Measurements from ENCODE around the gene CRLF1.
"Not testable (repeated sequence)": the region's sequence is repeated elsewhere in the genome, so short reads cannot be mapped to it uniquely, and the experiment has no call there.

CRLF1 gene

DNA sequence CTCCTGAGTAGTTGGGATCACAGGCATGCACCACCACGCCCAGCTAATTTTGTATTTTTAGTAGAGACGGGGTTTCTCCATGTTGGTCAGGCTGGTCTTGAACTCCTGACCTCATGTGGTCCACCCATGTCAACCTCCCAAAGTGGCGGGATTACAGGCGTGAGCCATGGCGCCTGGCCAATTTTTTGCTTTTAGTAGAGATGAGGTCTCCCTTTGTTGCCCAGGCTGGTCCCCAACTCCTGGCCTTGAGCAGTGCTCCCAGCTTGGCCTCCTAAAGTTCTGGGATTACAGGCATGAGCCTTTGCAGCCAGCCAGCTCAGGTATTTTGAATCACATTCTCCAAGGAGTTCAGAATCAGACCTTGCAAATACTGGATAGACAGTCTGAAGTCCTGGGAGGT is 13.9 kb downstream of the CRLF1 start:
- DNase-seq (ENCODE audit: low read depth, low spot score): not testable (repeated sequence)

DNA sequence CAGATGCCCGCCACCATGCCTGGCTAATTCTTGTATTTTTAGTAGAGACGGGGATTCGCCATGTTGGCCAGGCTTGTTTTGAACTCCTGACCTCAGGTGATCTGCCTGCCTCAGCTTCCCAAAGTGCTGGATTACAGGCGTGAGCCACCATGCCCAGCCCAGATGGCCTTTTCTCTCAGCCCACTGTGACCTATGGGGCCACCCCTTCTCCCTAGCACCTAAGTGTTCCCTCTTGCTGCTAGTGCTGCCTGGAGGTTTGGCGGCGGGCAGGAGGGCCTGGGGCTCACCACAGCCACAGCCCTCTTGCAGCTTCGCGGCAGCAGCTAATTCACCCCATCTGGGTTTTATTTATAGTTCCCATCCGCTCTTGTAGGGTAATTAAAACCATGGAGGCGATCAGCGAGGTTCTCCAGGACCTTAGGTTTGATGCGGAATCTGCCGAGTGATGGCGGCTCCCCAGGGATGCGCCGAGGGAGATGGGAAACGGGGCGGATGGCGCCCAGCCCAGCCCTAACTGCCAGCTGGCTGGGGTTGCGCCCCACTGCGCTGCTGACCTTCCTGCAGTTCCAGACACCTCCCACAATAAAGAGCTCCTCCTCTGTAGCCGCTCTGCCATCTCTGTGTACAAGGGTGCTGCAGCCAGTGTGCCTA is 14.7 kb downstream of the CRLF1 start:
- DNase-seq (ENCODE audit: low read depth, low spot score): no peak

DNA sequence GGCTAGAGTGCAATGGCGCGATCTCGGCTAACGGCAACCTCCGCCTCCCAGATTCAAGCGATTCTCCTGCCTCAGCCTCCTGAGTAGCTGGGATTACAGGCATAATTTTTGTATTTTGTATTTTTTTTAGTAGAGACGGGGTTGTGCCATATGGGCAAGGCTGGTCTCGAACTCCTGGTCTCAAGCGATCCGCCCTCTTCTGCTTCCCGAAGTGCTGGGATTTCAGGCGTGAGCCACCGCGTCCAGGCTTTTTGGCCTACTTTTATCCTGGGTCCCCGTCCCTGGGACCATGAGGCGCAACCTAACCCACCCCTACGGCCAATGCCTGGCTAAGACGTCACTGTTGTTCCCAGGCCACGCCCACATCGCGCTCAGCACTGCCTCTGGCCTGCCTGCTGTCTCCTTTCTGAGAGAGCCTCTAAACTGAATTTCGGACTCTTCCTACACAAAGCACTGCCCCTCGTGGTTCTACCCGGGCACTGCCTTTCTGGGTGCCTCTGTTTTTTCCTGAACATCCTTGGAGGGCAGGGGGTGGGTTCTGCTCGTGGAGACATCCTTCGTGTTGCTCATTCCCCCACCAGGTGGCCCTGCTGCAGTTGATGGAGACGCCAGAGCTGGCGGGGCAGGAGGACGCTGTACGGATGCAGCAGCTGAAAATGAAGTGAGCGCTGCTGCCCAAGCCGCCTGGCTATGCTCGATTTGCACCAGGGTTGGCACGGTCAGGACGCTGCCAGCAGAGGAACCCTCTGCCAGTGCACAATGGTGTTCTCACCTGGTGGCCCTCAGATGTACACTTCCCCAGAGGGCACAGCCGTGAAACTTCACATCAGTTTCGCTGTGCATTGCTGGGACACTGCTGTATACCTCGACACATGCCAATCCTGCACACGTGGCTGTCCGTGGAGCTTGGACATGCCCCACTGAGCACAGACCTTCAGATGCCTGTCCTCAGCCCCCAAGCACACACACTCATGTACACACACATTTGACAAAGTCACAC is 16.0 kb downstream of the CRLF1 start:
- DNase-seq (ENCODE audit: low read depth, low spot score): peak; percentile 99

DNA sequence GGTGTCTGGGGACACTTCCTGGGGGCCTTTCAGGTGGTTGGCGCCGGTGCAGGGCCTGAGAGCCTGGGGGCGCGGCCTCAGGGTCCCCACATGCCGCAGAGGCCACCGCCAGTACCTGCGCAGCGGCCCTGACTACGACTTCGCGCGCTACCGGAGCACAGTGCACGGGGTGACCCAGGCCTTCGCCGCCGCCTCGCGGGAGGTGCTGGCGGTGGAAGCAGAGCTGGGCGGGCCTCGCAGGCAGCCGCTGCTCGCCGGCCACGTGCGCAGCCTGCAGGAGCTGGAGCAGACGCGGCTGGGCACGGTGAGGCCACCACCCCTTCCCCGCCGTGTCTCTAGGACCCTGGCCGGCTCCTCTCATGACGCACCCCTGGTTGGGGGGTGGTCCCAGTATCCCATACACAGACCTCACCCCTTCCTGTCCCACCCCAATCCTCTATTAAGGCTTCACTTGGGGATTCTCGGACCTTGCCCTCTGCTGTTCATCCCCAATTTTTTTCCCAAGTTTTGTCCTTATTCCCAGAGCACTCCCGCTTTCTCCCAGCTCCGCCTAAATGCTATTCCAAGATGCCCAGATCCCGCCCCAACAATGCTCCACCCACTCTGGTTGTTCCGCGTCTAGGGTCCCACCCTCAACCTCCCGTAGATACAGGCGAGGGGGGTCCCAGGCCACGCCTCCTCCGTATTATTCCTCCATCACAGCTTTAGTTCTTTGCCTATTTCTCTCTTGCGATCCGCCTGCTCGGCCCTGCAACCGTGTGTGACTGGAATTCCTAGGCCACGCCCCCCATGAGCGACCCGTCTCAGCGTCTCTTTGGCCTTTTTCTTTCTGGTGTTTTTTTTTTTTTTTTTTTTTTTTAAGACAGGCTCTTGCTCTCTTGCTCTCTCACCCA is 17.0 kb downstream of the CRLF1 start:
- peak; percentile 92 for DNase-seq (ENCODE audit: low read depth, low spot score)

DNA sequence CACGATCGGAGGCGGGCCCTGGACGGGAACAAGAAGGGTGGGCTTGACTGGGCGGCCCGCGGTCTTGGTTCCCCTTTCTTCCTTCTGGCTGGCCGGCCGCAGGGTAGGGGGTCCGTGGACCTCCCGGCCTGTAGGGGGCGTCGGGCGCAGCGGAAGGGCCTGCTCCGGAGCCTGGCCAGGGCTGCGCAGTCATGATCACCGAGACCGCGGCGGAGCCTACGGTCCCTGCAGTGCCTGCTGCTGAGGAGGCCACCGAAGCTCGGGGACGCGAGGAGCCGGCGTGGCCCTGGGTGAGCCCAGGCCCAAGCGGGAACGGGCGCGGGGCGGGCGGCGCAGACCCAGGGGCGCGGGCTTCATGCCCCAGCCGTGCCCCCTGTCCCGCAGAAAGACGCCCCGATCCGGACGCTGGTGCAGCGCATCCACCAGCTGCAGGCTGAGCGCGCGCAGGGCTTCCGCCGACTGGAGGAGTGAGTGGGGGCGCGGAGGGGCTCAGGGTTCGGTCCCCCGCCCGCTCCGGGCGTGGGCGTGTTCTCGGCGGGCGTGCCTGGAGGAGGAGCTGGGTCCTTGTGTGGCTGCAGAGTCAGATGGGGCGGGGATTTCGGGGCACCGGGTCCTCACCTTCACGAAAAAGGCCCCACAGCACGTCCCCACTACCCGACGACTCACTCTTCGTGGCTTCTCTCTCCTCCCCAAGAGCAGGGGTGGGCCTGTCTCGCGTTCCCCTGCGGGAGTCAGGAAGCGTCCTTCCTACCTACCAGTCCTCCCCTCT is 17.8 kb downstream of the CRLF1 start, which contains the start of gene REX1BD:
Gene REX1BD (plus strand): TSS at position 188 of the 769 bp plus-strand sequence. CDS start 4 bp downstream, at position 192.
- peak; percentile 93 for DNase-seq (ENCODE audit: low read depth, low spot score)

DNA sequence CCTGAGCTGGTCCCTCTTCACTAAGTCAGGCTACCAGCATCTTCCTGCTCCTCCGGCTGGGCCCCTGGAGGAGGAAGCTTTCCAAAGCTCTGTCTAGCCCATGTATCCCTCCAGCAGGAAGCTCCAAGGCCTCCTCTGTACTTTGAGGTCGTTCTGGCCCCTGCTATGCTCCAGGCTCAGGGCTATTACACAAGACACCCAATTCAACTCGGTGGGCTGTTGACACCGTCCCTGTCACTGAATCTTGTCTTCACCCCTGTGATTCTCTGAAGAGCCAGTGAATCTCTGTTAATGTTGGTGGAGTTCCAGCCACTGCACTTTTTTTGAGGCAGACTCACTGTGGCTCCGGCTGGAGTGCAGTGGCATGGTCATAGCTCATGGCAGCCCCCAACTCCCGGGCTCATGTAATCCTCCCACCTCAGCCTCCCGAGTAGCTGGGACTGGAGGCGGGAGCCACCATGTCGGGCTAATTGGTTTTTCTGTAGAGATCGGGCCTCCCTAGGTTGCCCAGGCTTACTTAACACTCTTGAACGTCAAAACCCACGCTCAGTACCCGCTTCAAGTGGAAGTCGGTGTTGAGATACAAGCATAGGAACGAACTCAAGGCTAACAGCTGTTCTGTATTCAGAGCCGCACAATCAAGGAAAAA is 18.5 kb downstream of the CRLF1 start:
- DNase-seq (ENCODE audit: low read depth, low spot score): no peak

DNA sequence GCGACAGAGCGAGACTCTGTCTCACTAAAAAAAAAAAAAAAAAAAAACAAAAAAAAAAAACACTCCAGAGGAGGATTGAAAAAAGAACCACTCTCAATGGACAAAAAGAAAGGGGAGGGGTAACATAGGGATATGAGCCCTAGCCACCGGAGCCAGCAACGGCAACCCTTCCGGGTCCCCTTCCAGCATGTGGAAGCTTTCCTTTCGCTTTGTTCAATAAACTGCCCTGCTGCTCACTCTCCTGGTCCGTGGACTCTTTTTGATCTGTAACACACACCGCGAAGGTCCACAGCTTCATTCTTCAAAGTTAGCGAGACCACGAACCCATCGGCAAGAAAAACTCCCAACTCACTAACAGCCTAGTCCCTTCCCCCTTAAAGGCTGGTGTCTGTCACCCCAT is 19.0 kb downstream of the CRLF1 start:
- no peak for DNase-seq (ENCODE audit: low read depth, low spot score)

DNA sequence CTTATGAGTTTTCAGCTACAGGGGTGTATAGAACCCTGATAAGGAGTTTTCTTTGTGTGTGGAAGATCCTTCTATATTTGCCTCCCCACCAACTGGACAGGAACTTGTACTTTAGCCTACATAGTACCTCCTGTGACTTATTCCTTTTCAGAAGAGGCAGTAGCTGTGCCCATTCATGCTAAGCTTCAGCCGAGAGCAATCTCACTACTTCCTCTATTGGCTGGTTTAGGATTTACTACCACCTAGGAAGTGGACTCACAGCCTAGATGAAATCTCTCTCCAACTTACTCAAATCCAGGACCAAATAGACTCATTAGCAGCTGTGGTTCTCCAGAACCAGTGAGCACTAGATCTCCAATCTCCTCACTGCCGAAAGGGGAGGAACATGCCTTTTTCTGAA is 20.3 kb downstream of the CRLF1 start:
- no peak for DNase-seq (ENCODE audit: low read depth, low spot score)

DNA sequence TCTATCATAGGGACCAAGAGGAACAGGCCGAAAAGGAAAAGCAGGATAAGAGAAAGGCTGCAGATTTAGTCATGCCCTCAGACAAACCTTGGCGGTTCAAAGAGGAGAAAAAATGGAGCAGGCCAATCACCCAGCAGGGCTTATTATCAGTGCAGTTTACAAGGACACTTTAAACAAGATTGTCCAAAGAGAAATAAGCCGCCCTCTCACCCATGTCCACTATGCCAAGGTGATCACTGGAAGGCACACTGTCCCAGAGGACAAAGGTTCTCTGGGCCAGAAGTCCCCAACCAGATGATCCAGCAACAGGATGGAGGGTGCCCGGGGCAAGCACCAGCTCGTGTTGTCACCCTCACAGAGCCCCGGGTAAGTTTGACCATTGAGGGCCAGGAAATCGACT is 26.3 kb downstream of the CRLF1 start:
- no peak for DNase-seq (ENCODE audit: low read depth, low spot score)

DNA sequence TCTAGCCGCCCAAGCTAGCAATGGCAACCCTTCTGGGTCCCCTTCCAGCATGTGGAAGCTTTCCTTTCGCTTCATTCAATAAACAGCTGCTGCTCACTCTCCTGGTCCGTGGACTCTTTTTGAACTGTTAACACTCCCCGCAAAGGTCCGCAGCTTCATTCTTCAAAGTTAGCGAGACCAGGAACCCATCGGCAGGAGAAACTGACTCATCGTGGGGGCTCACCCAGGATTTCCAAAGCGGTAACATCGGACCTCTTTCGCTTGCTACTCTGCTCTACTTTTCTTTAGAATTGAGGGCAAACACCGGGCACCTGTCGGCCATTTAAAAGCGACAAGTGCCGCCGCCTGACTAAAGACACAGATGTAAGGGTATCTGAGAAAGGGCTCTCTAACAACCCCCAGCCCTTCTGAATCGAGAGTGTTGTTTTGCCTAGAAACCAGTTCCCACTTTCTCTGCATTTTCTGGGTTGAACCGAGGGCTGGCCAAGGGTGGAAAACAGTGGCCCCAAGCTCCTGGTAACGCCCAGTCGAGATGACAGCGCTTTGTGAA is 29.2 kb downstream of the CRLF1 start:
- DNase-seq (ENCODE audit: low read depth, low spot score): no peak

DNA sequence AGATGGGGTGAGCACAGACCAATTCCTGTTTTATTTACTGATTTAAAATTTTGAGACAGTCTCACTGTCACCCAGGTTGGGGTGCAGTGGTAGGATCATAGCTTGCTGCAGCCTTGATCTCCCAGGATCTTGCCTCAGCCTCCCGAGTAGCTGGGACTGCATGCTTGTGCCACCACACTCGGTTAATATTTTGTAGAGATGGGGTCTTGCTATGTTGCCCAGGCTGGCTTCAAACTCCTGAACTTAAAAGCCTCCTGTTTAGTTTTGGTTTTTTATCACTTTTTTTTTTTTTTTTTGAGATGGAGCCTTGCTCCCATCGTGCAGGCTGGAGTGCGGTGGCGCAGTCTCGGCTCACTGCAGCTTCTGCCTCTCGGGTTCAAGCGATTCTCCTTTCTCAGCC is 30.2 kb downstream of the CRLF1 start:
- no peak for DNase-seq (ENCODE audit: low read depth, low spot score)

DNA sequence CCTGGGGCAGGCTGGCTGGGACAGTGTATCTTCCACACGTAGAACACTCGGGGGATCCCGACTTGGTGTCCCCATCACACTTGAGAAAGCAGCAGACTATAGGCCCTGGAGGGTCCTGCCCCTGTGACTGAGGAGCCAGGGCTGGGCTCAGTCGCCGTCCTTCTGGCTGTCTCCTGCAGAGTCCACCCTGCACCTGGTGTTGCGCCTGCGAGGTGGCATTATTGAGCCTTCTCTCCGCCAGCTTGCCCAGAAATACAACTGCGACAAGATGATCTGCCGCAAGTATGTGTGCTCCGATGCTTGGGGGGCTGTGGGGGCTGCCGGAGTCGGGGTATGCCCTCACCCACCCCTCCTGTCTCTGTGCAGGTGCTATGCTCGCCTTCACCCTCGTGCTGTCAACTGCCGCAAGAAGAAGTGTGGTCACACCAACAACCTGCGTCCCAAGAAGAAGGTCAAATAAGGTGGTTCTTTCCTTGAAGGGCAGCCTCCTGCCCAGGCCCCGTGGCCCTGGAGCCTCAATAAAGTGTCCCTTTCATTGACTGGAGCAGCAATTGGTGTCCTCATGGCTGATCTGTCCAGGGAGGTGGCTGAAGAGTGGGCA is 31.8 kb downstream of the CRLF1 start:
- DNase-seq (ENCODE audit: low read depth, low spot score): no peak

DNA sequence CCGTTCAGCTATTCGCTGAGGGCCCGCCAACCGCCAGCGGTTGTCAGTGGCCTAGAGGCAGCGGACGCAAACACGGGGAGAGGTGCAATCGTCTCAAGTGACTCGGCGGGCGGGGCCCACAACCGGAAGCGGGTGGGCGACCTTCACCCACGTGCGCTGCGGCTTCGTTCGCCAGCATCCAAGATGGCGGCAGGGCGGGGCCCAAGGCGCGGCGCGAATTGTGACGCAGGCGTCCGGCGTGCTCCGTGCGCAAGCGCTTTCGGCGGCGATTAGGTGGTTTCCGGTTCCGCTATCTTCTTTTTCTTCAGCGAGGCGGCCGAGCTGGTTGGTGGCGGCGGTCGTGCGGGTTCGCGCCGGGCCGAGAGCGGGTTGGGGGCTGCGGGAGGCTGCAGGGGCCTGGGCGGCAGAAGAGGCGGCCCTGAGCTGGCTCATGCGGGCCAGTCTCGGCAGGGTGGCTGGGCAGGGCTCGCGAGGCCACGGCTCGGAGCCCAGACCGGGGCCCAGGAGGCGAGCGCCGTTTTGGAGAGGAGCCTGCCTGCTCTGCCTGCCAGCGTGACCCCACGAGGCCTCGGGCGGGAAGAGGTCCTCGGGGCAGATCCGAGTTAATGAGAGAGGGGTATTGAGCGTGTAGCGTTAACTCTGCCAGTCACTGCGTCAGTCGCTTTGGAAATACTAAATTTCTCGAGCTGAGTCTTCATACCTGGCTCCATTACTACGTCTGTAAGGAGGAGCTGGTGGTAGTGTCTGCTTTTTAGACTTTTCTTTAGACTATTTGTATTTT is 34.8 kb downstream of the CRLF1 start, which contains the start of gene UBA52:
Gene UBA52 (plus strand): TSS at position 294 of the 781 bp plus-strand sequence. CDS start 1,444 bp downstream, outside the sequence.
- DNase-seq (ENCODE audit: low read depth, low spot score): peak; percentile 99

DNA sequence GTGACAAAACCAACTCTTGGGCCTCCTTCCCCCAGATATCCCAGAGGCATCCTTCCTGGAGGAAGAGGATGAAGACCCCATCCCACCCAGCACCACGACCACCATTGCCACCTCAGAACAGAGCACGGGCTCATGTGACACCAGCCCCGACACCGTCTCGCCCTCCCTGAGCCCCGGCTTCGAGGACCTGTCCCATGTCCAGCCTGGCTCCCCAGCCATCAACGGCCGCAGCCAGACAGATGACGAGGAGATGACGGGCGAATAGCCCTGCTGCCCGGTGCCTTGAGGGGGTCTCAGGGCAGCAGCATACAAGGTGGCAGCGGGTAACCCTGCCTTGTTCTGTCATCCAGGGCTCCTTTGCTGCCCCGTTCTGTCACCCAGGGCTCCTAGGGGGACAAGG is 38.2 kb downstream of the CRLF1 start:
- DNase-seq (ENCODE audit: low read depth, low spot score): no peak

DNA sequence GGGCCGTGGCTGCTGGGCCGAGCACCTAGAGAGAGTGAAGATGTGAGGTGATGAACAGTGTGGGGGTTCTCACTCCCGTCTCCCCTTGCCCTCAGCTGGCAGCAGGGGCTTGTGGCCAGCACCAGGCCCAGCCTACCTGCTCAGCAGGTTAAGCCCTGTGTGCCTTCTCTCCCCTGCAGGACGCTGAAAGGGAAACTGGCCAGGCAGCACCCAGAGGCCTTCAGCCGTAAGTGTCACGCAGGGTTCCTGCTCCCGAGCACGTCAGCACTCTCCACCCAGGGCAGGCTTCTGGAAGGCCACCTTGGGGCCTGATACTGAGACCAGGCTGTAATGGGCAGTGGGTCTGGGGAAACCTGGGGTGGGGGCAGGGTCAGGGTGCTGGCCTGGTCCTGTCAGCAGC is 39.6 kb downstream of the CRLF1 start:
- DNase-seq (ENCODE audit: low read depth, low spot score): no peak

DNA sequence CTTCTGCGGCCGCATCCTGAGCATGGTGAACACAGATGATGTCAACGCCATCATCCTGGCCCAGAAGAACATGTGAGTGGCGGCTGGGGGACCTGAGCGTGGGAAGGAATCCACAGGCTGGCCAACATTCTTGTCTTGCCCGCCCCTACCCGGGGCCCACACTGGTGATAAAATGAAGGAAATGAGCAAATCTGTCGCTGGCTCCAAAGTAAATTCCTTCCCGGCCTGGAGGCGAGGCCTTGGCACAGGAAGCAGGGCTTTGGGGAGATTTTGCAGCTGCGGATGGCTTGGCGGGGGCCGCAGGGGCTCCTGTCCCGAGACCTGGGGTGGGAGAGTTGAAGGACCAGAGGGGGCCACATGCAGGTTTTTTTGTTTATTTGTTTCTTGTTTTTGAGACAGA is 44.5 kb downstream of the CRLF1 start:
- DNase-seq (ENCODE audit: low read depth, low spot score): no peak

DNA sequence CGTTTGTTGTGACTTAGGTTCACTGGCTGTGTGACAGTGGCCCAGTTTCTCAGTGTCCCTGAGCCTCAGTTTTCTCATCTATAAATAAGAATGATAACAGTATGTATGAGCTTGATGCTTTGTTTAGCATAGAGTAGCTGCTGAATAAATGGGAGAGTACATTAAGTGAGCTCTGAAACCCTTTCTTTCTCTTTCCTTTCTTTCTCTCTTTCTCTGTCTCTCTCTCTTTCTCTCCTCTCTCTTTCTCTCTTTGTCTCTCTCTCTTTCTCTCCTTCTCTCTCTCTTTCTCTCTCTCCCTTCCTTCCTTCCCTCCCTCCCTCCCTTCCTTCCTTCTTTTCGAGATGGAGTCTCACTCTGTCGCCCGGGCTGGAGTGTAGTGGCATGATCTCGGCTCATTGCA is 46.9 kb downstream of the CRLF1 start:
- no peak for DNase-seq (ENCODE audit: low read depth, low spot score)

DNA sequence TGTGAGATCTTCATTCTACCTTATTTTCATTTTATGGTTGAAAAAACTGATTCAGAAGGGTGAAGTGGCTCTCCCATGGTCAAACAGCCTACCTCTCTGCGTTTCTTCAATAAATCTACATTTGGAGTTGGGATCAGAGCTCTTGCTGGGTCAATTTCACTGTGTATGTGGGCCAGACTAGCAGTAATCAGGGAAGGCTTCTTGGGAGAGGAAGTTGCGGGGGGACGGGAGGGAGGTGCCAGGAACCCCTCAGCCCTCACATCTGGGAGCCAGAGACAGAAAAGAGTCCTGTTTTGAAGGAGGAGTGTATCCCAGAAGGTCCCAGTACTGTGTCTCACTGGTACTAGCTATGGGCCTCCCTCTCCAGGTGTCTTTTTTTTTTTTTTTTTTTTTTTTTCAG is 48.0 kb downstream of the CRLF1 start:
- no peak for DNase-seq (ENCODE audit: low read depth, low spot score)

DNA sequence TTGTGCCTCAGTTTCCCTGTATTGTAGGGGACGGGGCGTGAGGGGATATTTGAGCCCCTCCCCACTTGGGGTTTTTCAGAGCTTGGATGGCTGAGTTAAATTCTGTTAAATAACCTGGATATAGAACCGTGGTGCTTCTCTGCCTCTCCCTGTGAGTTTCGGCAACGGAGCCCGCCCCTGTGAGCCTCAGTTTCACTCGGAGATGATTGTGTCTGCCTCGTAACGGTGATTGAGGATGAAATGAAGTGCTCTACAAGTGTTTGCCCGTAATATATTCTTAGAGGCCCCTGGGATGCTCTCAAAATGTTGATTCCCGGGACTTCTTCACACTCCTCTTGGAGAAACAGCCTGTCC is 48.4 kb downstream of the CRLF1 start:
- DNase-seq (ENCODE audit: low read depth, low spot score): no peak
